GM13977 (cell line): ENCODE results near the gene CHURC1.

Experiments
- DNase-seq: peaks from one replicate; pipeline ENCODE4 v3.0.0; 2012; ENCODE audit warnings: low spot score
- CTCF ChIP-seq: IDR thresholded peaks from 2 replicates; pipeline ENCODE4 v1.5.1; 2012; ENCODE audit warnings: mild to moderate bottlenecking, control low read depth; ENCODE audit not compliant: insufficient read depth; ENCODE audit errors: extremely low read depth, missing control alignments
- in situ Hi-C: fragments of 300-500 bp; cut with MboI; formaldehyde crosslinking; loops from one replicate; pipeline ENCODE4 v1.12.0; 2022; ENCODE audit warnings: low sequenced_read_pairs, low pct_unique_long_range_greater_than_20kb, mixed read lengths, inconsistent platforms; ENCODE audit not compliant: unreplicated experiment

The CHURC1 gene

GRCh38 chr14:64947710-64948611, 33.7 kb downstream of the CHURC1 start:
- TF ChIP-seq CTCF: no peak
- in situ Hi-C loops: no loop called here
- DNase-seq: no peak

- DNase-seq: no peak
Observed at GRCh38 chr14:64948612-64949210, 34.5 kb downstream of the CHURC1 start.

GRCh38 chr14:64950889-64951288, 36.6 kb downstream of the CHURC1 start:
- TF ChIP-seq CTCF: no peak
- in situ Hi-C loops: no loop called here
- no peak for DNase-seq

More at GRCh38 chr14:64948612-64949210, 34.5 kb downstream of the CHURC1 start:
- TF ChIP-seq CTCF: no peak
- in situ Hi-C loops: no loop called here

GRCh38 chr14:64951291-64951690, 37.0 kb downstream of the CHURC1 start:
- in situ Hi-C loops: no loop called here
- no peak for DNase-seq
- no peak for TF ChIP-seq CTCF

GRCh38 chr14:64951724-64952123, 37.5 kb downstream of the CHURC1 start:
- in situ Hi-C loops: no loop called here
- TF ChIP-seq CTCF: no peak
- no peak for DNase-seq

GRCh38 chr14:64952598-64953309, 38.5 kb downstream of the CHURC1 start:
- DNase-seq: peak; percentile 82
- in situ Hi-C loops: no loop called here
- TF ChIP-seq CTCF: peak; percentile 40
